Measurements from ENCODE around the gene ABTB2.

Gene ABTB2

DNA sequence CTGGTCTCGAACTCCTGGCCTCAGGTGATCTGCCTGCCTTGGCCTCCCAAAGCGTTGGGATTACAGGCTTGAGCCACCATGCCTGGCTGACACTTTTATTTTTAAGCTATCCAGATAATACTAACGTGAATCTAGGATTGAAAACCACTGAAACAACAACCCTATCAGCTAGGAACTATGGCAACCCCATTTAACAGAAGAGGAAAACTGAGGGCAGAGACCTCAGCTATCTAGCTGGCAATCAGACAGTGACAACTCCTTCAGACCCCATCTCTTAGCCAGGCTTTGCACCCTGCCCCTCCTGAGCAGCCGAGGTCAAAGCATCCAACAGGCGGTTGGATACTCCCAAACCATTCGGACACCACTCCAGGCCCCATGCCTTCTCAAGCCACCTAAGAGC lies 14.1 kb downstream of the ABTB2 start:
- TF ChIP-seq OSR1 (CRISPR knock-in tag; IDR thresholded peaks at IDR 0.05) (no peak), ZFP3 (CRISPR knock-in tag; IDR thresholded peaks at IDR 0.05) (no peak), ZFP30 (CRISPR knock-in tag; IDR thresholded peaks at IDR 0.05) (no peak), SNAI2 (CRISPR knock-in tag; IDR thresholded peaks at IDR 0.05) (no peak), CSDC2 (CRISPR knock-in tag; IDR thresholded peaks at IDR 0.05) (no peak)
- TF ChIP-seq, protein P1, sequence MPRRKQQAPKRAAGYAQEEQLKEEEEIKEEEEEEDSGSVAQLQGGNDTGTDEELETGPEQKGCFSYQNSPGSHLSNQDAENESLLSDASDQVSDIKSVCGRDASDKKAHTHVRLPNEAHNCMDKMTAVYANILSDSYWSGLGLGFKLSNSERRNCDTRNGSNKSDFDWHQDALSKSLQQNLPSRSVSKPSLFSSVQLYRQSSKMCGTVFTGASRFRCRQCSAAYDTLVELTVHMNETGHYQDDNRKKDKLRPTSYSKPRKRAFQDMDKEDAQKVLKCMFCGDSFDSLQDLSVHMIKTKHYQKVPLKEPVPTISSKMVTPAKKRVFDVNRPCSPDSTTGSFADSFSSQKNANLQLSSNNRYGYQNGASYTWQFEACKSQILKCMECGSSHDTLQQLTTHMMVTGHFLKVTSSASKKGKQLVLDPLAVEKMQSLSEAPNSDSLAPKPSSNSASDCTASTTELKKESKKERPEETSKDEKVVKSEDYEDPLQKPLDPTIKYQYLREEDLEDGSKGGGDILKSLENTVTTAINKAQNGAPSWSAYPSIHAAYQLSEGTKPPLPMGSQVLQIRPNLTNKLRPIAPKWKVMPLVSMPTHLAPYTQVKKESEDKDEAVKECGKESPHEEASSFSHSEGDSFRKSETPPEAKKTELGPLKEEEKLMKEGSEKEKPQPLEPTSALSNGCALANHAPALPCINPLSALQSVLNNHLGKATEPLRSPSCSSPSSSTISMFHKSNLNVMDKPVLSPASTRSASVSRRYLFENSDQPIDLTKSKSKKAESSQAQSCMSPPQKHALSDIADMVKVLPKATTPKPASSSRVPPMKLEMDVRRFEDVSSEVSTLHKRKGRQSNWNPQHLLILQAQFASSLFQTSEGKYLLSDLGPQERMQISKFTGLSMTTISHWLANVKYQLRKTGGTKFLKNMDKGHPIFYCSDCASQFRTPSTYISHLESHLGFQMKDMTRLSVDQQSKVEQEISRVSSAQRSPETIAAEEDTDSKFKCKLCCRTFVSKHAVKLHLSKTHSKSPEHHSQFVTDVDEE (CRISPR knock-in tag; IDR thresholded peaks at IDR 0.05) = no peak
- TF ChIP-seq, protein P2, sequence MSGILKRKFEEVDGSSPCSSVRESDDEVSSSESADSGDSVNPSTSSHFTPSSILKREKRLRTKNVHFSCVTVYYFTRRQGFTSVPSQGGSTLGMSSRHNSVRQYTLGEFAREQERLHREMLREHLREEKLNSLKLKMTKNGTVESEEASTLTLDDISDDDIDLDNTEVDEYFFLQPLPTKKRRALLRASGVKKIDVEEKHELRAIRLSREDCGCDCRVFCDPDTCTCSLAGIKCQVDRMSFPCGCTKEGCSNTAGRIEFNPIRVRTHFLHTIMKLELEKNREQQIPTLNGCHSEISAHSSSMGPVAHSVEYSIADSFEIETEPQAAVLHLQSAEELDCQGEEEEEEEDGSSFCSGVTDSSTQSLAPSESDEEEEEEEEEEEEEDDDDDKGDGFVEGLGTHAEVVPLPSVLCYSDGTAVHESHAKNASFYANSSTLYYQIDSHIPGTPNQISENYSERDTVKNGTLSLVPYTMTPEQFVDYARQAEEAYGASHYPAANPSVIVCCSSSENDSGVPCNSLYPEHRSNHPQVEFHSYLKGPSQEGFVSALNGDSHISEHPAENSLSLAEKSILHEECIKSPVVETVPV (CRISPR knock-in tag; IDR thresholded peaks at IDR 0.05) = no peak
- TF ChIP-seq, protein P3, sequence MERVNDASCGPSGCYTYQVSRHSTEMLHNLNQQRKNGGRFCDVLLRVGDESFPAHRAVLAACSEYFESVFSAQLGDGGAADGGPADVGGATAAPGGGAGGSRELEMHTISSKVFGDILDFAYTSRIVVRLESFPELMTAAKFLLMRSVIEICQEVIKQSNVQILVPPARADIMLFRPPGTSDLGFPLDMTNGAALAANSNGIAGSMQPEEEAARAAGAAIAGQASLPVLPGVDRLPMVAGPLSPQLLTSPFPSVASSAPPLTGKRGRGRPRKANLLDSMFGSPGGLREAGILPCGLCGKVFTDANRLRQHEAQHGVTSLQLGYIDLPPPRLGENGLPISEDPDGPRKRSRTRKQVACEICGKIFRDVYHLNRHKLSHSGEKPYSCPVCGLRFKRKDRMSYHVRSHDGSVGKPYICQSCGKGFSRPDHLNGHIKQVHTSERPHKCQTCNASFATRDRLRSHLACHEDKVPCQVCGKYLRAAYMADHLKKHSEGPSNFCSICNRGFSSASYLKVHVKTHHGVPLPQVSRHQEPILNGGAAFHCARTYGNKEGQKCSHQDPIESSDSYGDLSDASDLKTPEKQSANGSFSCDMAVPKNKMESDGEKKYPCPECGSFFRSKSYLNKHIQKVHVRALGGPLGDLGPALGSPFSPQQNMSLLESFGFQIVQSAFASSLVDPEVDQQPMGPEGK (CRISPR knock-in tag; IDR thresholded peaks at IDR 0.05; ENCODE audit: borderline replicate concordance) = no peak
- TF ChIP-seq, protein P4, sequence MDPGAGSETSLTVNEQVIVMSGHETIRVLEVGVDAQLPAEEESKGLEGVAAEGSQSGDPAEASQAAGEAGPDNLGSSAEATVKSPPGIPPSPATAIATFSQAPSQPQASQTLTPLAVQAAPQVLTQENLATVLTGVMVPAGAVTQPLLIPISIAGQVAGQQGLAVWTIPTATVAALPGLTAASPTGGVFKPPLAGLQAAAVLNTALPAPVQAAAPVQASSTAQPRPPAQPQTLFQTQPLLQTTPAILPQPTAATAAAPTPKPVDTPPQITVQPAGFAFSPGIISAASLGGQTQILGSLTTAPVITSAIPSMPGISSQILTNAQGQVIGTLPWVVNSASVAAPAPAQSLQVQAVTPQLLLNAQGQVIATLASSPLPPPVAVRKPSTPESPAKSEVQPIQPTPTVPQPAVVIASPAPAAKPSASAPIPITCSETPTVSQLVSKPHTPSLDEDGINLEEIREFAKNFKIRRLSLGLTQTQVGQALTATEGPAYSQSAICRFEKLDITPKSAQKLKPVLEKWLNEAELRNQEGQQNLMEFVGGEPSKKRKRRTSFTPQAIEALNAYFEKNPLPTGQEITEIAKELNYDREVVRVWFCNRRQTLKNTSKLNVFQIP (CRISPR knock-in tag; IDR thresholded peaks at IDR 0.05; ENCODE audit: borderline replicate concordance, low read depth) = no peak
- ATAC-seq = no peak

DNA sequence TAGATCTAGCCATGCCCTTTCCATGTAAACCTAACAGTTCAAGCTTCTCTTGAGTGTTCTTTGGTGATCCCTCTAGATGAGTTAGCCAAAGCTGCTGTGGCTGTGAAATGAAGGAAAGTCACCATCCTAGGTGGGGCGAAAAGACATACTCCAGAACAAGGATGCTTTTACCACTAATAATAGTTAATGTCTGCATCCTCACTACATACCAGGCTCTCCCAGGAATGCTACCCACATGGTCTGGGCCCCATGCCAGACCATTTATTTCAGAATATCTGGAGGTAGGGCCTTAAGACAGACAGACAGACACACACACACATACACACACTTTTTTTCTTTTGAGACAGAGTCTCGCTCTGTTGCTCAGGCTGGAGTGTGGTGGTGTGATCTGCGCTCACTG lies 14.7 kb downstream of the ABTB2 start:
- TF ChIP-seq, protein P4 (CRISPR knock-in tag; IDR thresholded peaks at IDR 0.05; ENCODE audit: borderline replicate concordance, low read depth) = no peak
- TF ChIP-seq, protein P1 (CRISPR knock-in tag; IDR thresholded peaks at IDR 0.05) = no peak
- TF ChIP-seq CSDC2 (CRISPR knock-in tag; IDR thresholded peaks at IDR 0.05) = peak; percentile 71; the same call in 1 of the 2 replicates
- peak; percentile 81 for TF ChIP-seq ISL1 (CRISPR knock-in tag; IDR thresholded peaks at IDR 0.05)
- no peak for TF ChIP-seq ARNTL (CRISPR knock-in tag; IDR thresholded peaks at IDR 0.05; ENCODE audit: borderline replicate concordance, low read depth)
- TF ChIP-seq, protein P3 (CRISPR knock-in tag; IDR thresholded peaks at IDR 0.05; ENCODE audit: borderline replicate concordance) = peak; percentile 71; the same call in 1 of the 2 replicates
- TF ChIP-seq ZNF70 (CRISPR knock-in tag; IDR thresholded peaks at IDR 0.05) = peak; percentile 41; the same call in 1 of the 2 replicates
- no peak; the same call in 1 of the 2 replicates for TF ChIP-seq TCF4 (CRISPR knock-in tag; IDR thresholded peaks at IDR 0.05; ENCODE audit: borderline replicate concordance)
- peak; percentile 42; the same call in 1 of the 2 replicates for TF ChIP-seq ZNF8 (CRISPR knock-in tag; IDR thresholded peaks at IDR 0.05)
- TF ChIP-seq, protein P5, sequence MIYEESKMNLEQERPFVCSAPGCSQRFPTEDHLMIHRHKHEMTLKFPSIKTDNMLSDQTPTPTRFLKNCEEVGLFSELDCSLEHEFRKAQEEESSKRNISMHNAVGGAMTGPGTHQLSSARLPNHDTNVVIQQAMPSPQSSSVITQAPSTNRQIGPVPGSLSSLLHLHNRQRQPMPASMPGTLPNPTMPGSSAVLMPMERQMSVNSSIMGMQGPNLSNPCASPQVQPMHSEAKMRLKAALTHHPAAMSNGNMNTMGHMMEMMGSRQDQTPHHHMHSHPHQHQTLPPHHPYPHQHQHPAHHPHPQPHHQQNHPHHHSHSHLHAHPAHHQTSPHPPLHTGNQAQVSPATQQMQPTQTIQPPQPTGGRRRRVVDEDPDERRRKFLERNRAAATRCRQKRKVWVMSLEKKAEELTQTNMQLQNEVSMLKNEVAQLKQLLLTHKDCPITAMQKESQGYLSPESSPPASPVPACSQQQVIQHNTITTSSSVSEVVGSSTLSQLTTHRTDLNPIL (CRISPR knock-in tag; IDR thresholded peaks at IDR 0.05; ENCODE audit: low read depth) = 0 out of 2 replicates have a peak, but pooled peaks have one; percentile 11

More for the DNA sequence above, 14.7 kb downstream of the ABTB2 start:
- ATAC-seq = peak; percentile 73

All from SK-N-SH treated with all-trans-retinoic acid at 6 μM for 48 hours (cell line).